NCI-H748 treated with DMSO at 0.1 percent for 48 hours (cell line): ENCODE measurements around the gene BCL7C.
"Not testable (repeated sequence)": the region's sequence is repeated elsewhere in the genome, so short reads cannot be mapped to it uniquely, and the experiment has no call there.

Source experiments
- DNase-seq: peaks from one replicate; lab custom pipeline; 2025; lab: John Stamatoyannopoulos, UW

The BCL7C gene

DNA sequence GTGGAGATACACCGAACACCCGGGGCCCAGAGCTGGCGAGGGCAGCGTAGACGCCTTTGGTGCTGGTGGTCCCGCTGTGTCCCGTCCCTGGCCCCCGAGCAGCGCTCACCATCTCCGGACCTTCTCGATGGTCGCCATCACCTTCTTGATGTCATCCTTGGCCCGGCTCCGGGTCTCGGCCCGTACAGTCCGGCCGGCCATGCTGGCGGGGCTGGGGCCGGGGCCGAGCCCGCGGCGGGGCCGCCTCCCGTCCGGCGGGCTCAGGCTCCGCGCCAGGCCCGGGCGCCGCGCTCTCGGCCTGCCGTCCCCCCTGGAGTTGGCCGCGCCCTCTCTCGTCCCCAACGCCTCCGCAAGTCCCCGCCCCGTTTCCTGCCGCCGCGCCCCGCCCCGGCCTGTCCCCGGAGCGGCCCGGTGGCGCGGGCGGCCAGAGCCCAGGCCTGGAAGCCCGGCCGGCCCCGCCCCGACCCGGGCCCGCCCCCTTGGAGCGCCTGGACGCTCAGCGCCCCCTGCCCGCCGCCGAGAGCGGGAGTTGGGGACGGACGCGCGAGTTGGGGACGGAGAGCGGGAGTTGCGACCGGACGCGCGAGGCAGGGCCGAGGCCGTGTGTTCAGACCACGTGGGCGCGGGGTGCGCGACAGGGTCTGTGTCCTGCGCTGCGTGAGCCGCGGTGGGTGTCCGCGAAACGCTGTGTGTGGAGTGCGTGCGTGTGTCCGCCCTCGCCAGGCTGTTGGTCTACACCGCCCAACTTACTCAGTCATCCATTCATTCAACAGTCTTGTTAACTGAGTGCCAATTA lies at the start of gene BCL7C:
BCL7C (minus strand) TSS at position 334 of the 796 bp plus-strand sequence; CDS start at position 201, 133 bp downstream.
- DNase-seq: peak; percentile 54

DNA sequence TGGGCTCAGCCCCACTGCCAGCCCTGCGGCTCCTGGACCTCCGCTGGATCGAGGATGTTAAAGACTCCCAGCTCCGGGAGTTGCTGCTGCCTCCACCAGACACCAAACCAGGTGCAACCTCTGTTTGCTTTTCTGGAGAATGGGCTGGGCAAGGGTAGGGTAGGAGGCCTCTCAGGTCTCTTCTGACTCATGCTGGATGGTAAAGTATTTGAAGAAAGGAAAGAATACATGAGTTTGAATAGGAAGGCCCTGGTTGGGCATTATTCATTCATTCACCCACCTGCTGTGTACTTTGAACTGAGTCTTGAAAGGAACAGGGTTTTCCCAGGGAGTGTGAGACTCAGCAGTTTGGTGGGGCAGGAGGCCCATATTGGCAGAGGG lies 48.5 kb upstream of the BCL7C start:
- DNase-seq: no peak

DNA sequence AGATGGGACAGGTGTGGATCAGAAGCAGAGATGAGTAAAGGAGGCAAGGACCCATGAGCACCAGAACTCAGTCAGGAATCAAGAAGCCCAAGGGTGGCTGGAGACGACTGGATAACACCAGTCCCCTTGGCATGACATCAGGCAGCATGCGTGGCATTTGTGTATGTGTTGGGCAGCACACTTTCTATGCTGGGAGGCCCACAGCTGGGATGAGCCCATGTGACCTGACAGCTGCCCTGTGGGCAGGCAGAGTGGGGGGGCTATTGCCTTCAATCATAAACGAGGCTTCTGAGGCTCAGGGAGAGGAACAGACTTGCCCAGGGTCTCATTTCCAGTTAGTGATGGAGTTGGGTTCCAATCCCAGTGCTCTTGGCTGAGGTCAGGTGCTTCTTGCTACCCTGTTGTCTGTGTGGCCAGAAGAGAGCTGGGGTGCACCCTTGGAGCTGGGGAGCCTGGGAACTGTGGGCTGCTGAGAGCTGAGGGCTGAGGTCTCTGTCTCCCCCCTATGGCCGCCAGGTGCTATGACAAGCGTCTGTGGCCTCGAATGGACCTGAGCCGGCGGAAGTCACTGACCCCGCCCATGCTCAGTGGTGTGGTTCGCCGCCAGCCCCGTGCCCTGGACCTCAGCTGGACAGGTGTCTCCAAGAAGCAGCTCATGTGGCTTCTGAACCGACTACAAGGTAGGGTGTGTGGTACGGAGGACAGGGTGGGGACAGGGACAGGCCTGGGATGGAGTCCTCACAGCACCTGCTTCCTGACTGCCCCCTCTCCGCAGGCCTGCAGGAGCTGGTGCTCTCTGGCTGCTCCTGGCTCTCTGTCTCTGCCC lies 47.9 kb upstream of the BCL7C start:
- DNase-seq: peak; percentile 14

DNA sequence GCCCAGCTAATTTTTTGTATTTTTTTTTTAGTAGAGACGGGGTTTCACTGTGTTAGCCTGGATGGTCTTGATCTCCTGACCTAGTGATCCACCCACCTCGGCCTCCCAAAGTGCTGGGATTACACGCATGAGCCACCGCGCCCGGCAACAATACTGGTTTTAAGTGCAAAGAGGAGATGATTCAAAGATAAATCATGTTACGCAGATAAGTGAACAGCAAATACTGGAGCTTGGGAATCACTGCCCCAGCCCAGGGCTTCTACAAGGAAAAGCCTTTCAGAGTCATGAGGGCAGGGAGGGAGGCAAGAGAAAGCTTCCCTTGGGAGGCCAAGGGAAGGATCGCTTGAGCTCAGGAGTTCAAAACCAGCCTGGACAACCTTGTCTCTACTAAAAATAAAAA lies 45.7 kb upstream of the BCL7C start:
- not testable (repeated sequence) for DNase-seq

DNA sequence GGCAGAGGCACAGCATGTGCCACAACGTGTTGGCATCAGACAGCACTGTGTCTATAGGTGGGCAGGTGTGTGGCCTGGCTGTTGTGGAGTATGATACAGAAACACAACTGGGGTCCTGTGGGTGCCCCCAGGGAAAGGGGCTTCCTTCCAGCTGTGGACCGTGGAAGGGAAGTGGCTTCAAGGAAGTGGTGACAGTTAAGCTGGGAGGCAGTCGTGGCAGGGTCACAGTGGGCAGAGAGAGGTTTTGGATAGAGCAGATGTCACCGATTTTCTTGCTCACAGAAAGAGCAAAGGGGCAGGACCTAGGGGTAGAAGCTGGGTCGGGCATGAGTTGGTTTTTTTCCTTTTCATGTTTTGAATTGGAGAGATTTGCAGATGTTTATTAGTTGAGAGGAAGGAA lies 43.8 kb upstream of the BCL7C start:
- no peak for DNase-seq

DNA sequence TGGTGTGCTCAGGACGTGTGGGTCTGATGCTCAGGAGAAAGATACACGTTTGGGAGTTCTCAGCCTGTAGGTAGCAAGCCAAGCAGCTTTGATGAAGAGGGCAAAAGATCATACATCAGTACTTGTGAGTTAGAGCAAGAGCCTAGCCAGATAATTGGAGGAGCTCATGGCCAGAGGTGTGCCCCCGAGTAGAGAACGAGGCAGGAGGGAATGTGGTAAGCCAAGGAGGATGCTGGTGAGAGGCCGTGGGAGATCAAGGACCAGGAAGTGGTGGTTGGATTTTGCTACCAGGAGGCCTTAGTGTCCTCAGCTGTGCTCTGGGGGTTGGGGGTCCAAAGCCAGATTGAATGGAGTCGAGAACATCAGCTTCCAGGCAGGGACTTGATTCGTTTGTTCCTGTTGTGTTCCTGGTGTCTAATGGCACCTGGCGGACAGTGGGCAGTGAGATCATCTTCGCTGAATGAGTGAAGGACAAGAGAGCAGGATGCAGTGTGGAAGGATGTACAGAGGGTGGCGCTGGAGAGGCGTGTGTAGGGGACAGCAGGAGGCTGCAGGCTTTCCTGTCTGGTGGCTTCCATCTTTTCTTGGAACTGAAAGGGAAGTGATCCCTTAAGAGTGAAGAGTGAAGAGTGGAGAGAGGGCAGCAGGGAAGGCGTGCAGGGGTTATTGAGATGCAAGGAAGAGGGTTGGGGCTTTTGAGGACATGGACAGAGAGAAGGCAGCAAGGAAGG lies 41.1 kb upstream of the BCL7C start:
- DNase-seq: peak; percentile 3

DNA sequence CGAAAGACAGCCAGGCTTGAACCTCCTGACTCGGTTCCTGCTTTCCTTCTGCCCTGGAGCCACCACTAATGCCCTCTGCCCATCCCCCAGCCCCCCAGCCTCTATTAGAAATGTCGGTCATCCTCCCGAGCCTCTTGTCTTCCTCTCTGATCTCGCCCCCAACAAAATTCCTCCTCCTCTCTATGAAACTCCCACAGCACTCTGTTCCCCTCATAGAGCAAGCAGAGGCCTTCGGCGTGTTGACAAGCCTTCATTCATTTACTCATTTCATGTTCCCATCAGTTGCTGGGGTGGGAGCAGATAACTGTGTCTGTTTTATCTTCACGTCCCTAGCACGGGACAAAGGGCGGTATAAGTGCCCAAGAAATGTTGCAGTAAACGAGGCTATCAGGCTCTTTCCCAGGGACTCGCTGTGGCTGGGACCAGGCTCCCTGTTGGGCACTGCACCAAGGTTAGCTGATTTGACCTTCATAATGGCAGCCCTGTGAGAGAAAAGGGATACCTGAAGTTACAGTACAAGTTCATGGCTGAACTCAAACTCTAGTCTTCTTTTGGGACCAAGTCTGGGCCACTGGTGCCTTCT lies 37.3 kb upstream of the BCL7C start:
- DNase-seq: no peak

DNA sequence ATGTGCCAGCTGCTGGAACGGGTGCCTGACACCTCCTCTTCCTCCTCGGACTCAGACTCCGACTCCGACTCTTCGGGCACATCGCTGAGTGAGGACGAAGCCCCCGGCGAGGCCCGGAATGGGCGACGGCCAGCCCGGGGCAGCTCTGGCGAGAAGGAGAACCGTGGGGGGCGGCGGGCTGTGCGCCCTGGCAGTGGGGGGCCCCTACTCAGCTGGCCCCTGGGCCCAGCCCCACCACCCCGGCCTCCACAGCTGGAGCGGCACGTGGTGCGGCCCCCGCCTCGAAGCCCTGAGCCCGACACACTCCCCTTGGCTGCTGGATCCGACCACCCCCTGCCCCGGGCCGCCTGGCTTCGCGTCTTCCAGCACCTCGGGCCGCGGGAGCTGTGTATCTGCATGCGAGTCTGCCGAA lies 36.3 kb upstream of the BCL7C start:
- DNase-seq: no peak

DNA sequence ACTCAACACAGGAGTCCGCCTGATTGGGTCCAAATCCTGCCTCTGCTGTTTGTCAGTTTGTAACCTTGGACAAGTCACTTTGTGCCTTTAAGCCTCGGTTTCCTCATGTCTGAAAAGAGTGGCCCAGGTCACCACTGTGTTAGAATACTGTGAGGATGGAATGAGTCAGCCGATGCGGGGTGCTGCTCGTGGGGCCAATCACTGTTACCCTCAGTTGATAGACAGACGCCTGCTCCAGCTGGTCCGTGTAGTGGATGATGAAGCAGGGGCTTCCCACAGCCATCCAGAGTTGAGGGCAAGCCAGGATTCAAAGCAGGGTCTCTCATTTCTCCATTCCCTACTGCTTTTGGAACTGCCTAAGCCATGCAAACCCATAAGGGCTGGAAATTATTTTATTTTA lies 35.3 kb upstream of the BCL7C start:
- no peak for DNase-seq

DNA sequence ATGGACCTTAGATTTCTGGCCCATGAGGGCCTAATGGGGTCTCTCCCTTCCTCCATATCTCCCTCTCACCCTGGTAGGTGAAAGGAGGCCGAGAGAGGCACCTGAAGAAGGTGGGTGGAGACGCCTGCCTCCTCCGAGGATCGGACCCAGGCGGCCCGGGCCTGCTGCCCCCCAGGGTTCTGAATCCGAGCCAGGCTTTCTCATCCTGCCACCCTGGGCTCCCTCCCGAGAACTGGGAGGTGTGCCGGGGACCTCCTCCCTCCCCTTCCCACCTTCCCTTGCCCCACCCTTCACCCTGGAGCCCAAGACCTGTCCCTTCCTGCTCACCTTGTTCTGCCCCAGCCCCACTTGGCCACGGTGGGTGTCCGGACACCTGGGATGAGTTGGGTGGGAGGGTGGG lies 34.5 kb upstream of the BCL7C start:
- DNase-seq: no peak

DNA sequence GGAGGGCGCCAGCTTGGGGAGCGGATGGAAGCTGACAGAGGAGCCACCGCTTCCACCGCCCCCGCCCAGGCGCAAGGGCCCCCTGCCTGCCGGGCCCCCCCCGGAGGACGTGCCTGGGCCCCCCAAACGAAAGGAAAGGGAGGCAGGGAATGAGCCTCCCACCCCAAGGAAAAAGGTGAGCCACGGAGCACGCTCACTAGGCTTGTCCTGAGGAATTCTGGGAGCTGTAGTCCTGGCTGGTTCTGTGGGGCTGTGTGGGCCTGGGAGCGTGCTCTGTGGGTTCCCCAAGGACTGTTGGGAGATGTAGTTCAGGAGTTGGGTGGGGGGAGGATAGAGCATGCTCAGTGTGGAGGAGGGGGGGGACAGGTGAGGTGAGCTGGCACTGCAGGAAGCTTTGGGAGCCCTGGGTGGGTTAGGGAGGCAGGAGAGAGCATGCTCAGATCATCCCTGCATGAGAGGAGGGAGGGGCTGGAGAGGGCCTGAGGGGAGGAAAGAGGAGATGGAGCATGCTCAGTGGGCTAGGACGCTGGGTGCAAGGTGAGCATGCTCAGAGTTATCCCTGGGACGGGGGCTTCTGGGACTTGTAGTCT lies 34.0 kb upstream of the BCL7C start:
- peak; percentile 7 for DNase-seq

DNA sequence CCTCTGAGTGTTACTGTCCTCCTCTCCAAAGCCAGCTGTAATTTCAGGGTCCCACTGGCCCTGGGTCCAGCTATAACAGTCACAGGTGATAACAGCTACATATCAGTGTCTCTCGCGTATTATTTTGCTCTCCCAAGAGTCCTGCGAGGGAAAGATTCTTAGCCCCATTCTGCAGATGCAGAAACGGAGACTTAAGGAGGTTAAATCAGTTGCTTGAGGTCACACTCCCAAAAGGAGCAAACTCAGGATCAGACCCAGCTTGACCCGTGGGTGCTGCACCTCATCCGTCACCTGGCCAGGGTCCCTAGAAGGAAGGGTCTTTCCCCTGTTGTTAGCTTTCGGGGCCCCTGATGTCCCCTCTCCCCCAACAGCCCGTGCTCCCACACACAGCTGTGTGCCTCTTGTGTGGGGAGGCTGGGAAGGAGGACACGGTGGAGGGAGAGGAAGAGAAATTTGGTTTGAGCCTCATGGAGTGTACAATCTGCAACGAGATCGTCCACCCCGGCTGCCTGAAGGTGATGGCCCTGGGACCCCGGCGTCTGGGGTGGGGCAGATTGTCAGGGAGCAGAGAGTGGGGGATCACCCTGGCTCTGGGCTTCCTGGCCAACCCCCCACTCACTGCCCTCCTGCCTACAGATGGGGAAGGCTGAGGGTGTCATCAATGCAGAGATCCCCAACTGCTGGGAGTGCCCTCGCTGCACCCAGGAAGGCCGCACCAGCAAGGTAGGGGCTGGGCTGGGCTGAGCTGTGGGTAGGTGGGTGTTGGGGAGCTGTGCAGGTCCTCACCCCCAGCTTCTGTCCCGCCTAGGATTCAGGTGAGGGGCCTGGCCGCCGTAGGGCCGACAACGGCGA lies 33.3 kb upstream of the BCL7C start:
- DNase-seq: no peak

DNA sequence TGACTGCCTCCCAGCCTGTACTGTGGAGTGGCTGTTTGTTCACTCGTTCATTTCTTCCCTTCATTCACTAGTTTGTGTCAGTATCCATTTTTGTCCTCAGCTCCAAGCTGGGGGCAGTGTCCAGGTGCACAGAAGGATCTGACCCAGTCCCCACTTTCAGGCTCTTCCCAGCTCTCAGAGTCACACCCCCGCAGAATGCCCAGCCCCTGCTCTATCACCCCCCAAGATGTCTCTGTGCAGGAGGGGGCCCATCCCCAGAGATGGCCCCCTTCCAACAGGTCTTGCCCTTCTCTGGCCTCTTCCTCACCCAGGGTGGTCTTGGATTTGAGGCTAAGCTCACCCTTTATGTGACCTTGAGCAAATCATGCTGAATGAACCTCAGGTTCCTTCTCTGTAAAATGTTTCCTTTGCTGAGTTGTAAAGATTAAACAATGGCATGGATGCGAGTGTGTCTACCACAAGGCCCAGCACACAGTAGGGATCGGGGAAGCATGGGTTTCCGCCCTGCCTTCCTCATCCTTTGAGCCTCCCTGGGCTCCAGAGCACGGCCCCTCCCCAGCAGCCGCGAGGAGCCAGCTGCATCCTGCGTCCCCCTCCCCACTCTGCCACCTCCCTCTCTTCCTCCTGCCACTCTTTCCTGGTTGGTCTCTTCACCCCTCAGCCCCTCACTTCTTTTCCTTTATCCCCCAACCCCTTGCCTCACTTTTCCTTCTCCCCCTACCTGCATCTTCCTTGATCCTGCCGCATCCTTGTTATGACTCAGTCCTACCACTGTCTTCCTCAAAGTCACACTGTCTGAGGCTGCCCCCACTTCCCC lies 32.3 kb upstream of the BCL7C start:
- no peak for DNase-seq

DNA sequence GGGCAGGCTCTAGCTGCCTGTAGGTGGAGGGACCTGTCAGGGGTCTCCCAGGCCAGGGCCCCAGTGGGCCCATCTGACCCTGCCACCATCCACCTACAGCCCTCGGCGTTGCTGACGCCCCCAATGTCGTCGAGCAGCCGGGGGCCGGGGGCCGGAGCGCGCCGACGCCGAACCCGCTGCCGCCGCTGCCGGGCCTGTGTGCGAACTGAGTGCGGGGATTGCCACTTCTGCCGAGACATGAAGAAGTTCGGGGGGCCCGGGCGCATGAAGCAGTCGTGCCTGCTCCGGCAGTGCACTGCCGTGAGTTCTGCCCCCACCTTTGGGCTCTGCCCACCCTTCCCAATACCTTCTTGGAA lies 31.7 kb upstream of the BCL7C start:
- DNase-seq: no peak

DNA sequence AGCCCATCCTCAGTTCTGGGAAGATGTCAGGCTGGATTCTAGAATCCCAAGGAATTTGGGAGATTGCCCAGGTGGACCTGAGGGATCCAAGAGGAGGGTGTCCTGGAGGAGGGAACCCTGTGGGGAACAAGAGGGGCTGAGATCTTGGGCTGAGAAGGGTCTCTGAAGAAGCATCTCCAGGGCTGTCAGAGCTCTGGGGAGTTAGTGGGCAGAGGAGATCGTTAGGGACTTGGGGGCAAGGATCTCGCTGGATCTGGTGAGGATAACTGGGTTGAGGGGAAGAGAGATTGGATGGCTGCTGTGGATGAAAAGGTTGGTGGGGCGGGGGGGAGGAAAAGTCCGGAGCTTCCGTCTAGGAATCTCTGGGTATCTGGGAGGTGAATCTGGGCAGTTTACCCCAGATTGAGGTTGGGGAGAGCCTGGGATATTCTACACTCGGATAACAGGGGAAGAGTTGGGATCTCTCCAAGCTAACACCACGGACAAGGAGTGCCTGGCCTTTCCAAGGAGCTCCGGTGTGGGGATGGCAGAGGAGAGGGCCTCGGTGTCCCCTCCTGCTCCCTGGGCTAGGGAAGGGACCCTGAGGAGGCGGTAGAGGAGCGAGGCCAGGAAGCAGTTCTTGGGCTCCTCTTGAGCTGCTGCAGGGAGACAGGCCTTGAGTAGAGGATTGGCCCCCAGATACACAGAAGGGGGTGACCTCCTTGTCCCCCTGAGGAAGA lies 31.2 kb upstream of the BCL7C start:
- DNase-seq: no peak

DNA sequence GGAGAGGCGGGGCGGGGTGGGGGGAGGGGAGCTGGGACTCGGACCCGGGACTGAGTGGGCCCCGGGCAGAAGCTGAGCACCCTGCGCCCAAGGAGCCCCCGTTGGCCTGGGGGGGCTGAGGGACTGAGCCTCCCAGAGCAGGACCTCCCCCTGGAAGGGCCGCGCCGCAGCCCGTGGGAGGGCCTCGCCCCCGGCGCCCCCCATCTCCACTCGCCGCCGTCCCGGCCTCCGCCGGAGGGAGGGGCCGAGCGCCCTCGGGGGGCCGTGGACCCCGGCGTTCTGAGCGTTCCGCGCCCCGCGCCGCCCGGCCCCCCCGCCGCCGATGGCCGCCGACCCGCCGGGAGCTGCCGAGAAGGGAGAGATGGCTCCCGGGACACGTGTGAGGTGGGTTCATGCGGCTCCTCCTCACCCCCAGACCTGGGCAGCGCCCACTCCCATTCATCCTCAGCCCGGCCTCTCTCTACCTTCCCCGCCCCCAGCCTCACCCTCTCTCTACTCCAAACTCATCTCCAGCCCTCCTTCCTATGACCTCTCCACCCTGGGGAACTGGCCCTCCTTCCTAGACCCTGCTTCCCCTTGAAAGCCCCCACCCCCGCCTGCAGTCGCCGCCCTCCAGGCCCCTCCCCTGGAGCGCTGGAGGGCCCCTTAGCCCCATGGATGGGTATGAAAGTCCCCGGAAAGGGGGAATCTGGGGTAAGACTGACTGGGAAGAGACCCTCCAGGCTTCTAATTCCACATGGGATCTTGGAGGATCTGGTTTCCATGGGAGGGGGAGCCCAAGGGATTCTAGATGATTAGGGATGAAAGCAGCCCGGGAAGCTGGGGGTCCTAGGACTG lies 30.4 kb upstream of the BCL7C start:
- DNase-seq: no peak

DNA sequence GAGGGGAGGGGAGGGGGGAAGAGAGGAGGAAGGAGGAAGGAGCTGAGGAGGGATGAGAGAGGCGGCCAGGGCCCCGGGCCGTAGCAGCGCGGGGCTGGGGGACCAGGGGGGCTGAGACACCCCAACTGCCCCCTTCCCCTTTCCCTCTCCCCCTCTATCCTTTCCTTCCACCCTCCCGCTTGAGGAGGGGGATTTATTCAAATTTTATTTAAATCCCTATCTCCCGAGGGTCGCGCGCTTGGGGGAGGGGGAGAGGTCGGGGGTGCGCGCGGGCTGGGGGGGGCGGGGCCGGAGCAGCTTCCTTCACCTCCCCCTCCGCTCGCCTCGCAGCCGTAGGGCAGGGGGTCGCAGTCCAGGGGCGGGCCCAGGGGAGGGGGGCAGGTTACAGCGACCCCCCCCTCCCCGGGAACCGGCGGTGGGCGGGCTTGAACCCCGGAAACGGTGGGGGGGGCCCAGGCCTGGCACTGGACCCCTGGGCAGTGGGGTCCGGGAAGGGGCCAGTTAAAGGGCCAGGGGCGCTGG lies 29.7 kb upstream of the BCL7C start, which contains the start of gene FBXL19:
FBXL19 (plus strand) TSS at position 19 of the 522 bp plus-strand sequence. CDS start 2,183 bp downstream, outside the sequence.
- no peak for DNase-seq

DNA sequence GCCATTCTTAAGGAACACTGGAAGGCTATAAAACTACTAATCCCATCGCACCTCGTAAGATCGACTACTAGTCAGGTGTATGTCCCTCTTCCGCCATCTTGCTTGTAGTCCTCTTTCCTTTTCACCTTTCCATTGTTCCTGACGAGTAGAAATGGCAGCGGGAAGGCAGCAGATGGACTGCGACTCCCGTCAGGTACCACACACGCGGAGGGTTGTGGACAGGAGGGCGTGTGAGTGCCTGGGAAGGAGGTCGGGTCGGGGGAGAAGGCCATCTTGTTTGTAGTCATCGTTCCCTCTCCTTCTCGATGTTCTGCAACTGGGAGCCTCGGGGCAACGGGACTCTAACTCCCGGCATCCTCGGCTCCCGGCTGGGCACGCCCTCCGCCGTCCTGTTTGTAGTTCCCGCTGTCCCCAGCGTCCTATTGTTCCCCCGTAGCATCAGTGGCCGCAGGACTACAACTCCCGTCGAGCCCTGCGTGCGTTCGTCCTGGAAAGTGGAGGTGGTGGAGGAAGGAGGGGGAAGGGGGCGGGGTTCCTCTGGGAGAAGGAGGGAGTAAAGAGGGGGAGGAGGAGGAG lies 29.2 kb upstream of the BCL7C start:
- peak; percentile 89 for DNase-seq
